SU-DHL-6 (cell line): ENCODE data around the gene DAW1.

ENCODE experiments used
- H2AFZ ChIP-seq: fragments of 200-600 bp; sonication (generic); 2 replicates; pipeline ENCODE4 v1.6.1; 2014; ENCODE audit warnings: low read depth, mild to moderate bottlenecking, moderate library complexity, mixed read lengths, antibody characterized with exemption, low read length; ENCODE audit not compliant: severe bottlenecking
- H3F3A ChIP-seq: fragments of 200-600 bp; shearing (Covaris generic); 2 replicates; pipeline ENCODE4 v1.6.0; 2016; ENCODE audit warnings: antibody characterized with exemption, mild to moderate bottlenecking; ENCODE audit not compliant: insufficient read depth
- H3K27ac ChIP-seq: fragments of 200-600 bp; sonication (generic); 2 replicates; pipeline ENCODE4 v1.5.1; 2016; ENCODE audit warnings: low read depth, mild to moderate bottlenecking, low read length, moderate library complexity, mixed read lengths
- H3K27me3 ChIP-seq: fragments of 200-600 bp; sonication (generic), shearing (Covaris generic); 2 replicates; pipeline ENCODE4 v1.6.0; 2014; ENCODE audit warnings: mild to moderate bottlenecking, low read length
- H3K36me3 ChIP-seq: fragments of 200-600 bp; sonication (generic); 2 replicates; pipeline ENCODE4 v1.6.1; 2014; ENCODE audit warnings: mild to moderate bottlenecking, low read length, mixed read lengths
- H3K4me2 ChIP-seq: fragments of 300-600, 200-600 bp; shearing (Covaris generic), sonication (generic); 2 replicates; pipeline ENCODE4 v1.6.0; 2014; ENCODE audit warnings: low read length, low read depth, mild to moderate bottlenecking; ENCODE audit not compliant: poor library complexity, severe bottlenecking
- H3K4me3 ChIP-seq: fragments of 200-600 bp; sonication (generic); 2 replicates; pipeline ENCODE4 v1.5.1; 2014; ENCODE audit warnings: antibody characterized with exemption, low read length, mild to moderate bottlenecking, mixed read lengths; ENCODE audit not compliant: insufficient read depth, poor library complexity, severe bottlenecking
- H3K79me2 ChIP-seq: fragments of 200-600 bp; sonication (generic); 2 replicates; pipeline ENCODE4 v1.6.1; 2014; ENCODE audit warnings: mild to moderate bottlenecking, low read length, moderate library complexity; ENCODE audit not compliant: insufficient read depth
- H3K9ac ChIP-seq: fragments of 200-600 bp; sonication (generic); 2 replicates; pipeline ENCODE4 v1.7.0; 2014; ENCODE audit warnings: mild to moderate bottlenecking, low read length
- H3K9me2 ChIP-seq: fragments of 200-600 bp; sonication (generic); replicated peaks from 2 replicates; pipeline ENCODE4 v1.6.1; 2014; ENCODE audit warnings: low read length; ENCODE audit not compliant: insufficient read depth
- H3K9me3 ChIP-seq: fragments of 200-600 bp; sonication (generic); 2 replicates; pipeline ENCODE4 v1.6.1; 2014; ENCODE audit warnings: low read length, mixed read lengths; ENCODE audit not compliant: insufficient read depth
- H4K20me1 ChIP-seq: fragments of 200-600 bp; sonication (generic); 2 replicates; pipeline ENCODE4 v1.6.1; 2014; ENCODE audit warnings: low read depth, mild to moderate bottlenecking, antibody characterized with exemption, low read length, moderate library complexity, mixed read lengths
- CTCF ChIP-seq: fragments of 200-600 bp; sonication (generic); IDR thresholded peaks from one replicate; pipeline ENCODE4 v1.5.1; 2017; ENCODE audit warnings: antibody characterized with exemption, mild to moderate bottlenecking, low read length, moderate library complexity; ENCODE audit not compliant: insufficient read depth, poor library complexity, severe bottlenecking
- EZH2phosphoT487 ChIP-seq: fragments of 200-600 bp; sonication (generic), shearing (Covaris generic); conservative IDR thresholded peaks from 2 replicates; pipeline ENCODE4 v1.6.1; 2018; ENCODE audit warnings: mild to moderate bottlenecking, antibody characterized with exemption, low read length, moderate library complexity, mixed read lengths

The DAW1 gene

GRCh38 chr2:227891673-227892072, 20.2 kb downstream of the DAW1 start:
- Histone ChIP-seq H3K9me2 (no peaks in the 10 kb centered on the region), H3K4me3 (no peak overlapping the region), H2AFZ (no peak overlapping the region), H3K9me3 (no peaks in the 10 kb centered on the region), H3K79me2 (no peaks in the 10 kb centered on the region), H3K27me3 (no peaks in the 10 kb centered on the region), H3K27ac (no peak overlapping the region), H3F3A (no peaks in the 10 kb centered on the region), H3K9ac (no peak overlapping the region), H3K4me2 (no peak overlapping the region), H3K36me3 (no peaks in the 10 kb centered on the region), H4K20me1 (no peaks in the 10 kb centered on the region)
- no peak for TF ChIP-seq CTCF
- no peak for TF ChIP-seq EZH2phosphoT487

GRCh38 chr2:227903381-227903780, 31.9 kb downstream of the DAW1 start:
- no peaks in the 10 kb centered on the region for H3K9me3 ChIP-seq
- no peaks in the 10 kb centered on the region for H3K79me2 ChIP-seq
- H3K36me3 ChIP-seq, result no peaks in the 10 kb centered on the region
- H3F3A ChIP-seq, result no peaks in the 10 kb centered on the region
- H3K27me3 ChIP-seq, result no peaks in the 10 kb centered on the region
- no peak overlapping the region for H3K27ac ChIP-seq
- no peak overlapping the region for H3K4me3 ChIP-seq
- TF ChIP-seq EZH2phosphoT487, result no peak
- TF ChIP-seq CTCF, result no peak
- no peaks in the 10 kb centered on the region for H4K20me1 ChIP-seq
- H3K4me2 ChIP-seq, result no peak overlapping the region
- H2AFZ ChIP-seq, result no peak overlapping the region
- no peaks in the 10 kb centered on the region for H3K9me2 ChIP-seq
- H3K9ac ChIP-seq, result no peak overlapping the region

GRCh38 chr2:227906991-227907390, 35.6 kb downstream of the DAW1 start:
- Histone ChIP-seq H3K4me3 (no peak overlapping the region), H3K9ac (no peak overlapping the region), H2AFZ (no peak overlapping the region), H3K9me3 (no peaks in the 10 kb centered on the region), H4K20me1 (no peaks in the 10 kb centered on the region), H3K27ac (no peak overlapping the region), H3F3A (no peaks in the 10 kb centered on the region), H3K36me3 (no peaks in the 10 kb centered on the region), H3K27me3 (no peaks in the 10 kb centered on the region), H3K79me2 (no peaks in the 10 kb centered on the region), H3K9me2 (no peaks in the 10 kb centered on the region), H3K4me2 (no peak overlapping the region)
- TF ChIP-seq CTCF (no peak), EZH2phosphoT487 (no peak)
